HepG2 (cell line): ENCODE results near the gene USF2. TPM values are rescaled to one million over a fixed set of nuclear protein-coding genes. Genes with fewer than 3 reads are reported as not detected.
A peak's percentile ranks its signal among the peaks of the same experiment; 100 is the strongest.

Experiments
- CC2D1A ChIP-seq: sonication (generic); formaldehyde crosslinking; IDR thresholded peaks from 2 replicates; pipeline ENCODE4 v1.8.1; 2023; ENCODE audit warnings: mild to moderate bottlenecking, missing genetic modification reagents
- CCDC6 ChIP-seq: sonication (generic); formaldehyde crosslinking; IDR thresholded peaks from 2 replicates; pipeline ENCODE4 v1.8.1; 2022; ENCODE audit warnings: mild to moderate bottlenecking, missing genetic modification reagents, moderate library complexity
- DPF2 ChIP-seq: sonication (generic); formaldehyde crosslinking; IDR thresholded peaks from 2 replicates; pipeline ENCODE4 v1.4.0; 2020; ENCODE audit warnings: mild to moderate bottlenecking, low read depth, missing genetic modification reagents, borderline replicate concordance
- ELF3 ChIP-seq: IDR thresholded peaks from 2 replicates; pipeline ENCODE4 v1.6.1; 2016; ENCODE audit warnings: missing genetic modification reagents, missing compliant biosample characterization
- GABPB1 ChIP-seq: IDR thresholded peaks from 2 replicates; pipeline ENCODE4 v1.6.1; 2016; ENCODE audit warnings: mild to moderate bottlenecking, missing genetic modification reagents, moderate library complexity, missing compliant biosample characterization
- GLI4 ChIP-seq: sonication (generic); formaldehyde crosslinking; IDR thresholded peaks from 2 replicates; pipeline ENCODE4 v1.5.1; 2020; ENCODE audit warnings: missing genetic modification reagents, mild to moderate bottlenecking, moderate library complexity, borderline replicate concordance
- KAT7 ChIP-seq: IDR thresholded peaks from 2 replicates; pipeline ENCODE4 v1.6.1; 2018; ENCODE audit warnings: borderline replicate concordance, missing compliant biosample characterization
- KAT8 ChIP-seq: IDR thresholded peaks from 2 replicates; pipeline ENCODE4 v1.6.1; 2016; ENCODE audit warnings: missing genetic modification reagents, missing compliant biosample characterization
- MLLT10 ChIP-seq: sonication (generic); formaldehyde crosslinking; IDR thresholded peaks from 2 replicates; pipeline ENCODE4 v1.4.0; 2020; ENCODE audit warnings: missing genetic modification reagents
- MTF1 ChIP-seq: sonication (generic); formaldehyde crosslinking; IDR thresholded peaks from 2 replicates; pipeline ENCODE4 v1.5.0; 2020; ENCODE audit warnings: missing genetic modification reagents
- NBN ChIP-seq: fragments of 450-650 bp; conservative IDR thresholded peaks from 2 replicates; pipeline ENCODE4 v1.6.1; 2017
- PPARG ChIP-seq: conservative IDR thresholded peaks from 2 replicates; pipeline ENCODE4 v1.6.1; 2016; ENCODE audit warnings: missing biosample characterization, missing genetic modification reagents
- RBFOX2 ChIP-seq: fragments of 200-400 bp; formaldehyde crosslinking; IDR thresholded peaks from 2 replicates; pipeline ENCODE4 v1.6.1; 2017; ENCODE audit warnings: low read depth, mild to moderate bottlenecking, low read length
- ZFP37 ChIP-seq: sonication (generic); formaldehyde crosslinking; IDR thresholded peaks from 2 replicates; pipeline ENCODE4 v1.4.0; 2020; ENCODE audit warnings: missing genetic modification reagents, borderline replicate concordance
- ZNF558 ChIP-seq: sonication (generic); formaldehyde crosslinking; IDR thresholded peaks from 2 replicates; pipeline ENCODE4 v1.9.0; 2022; ENCODE audit warnings: mild to moderate bottlenecking, missing genetic modification reagents, borderline replicate concordance
- ZNF607 ChIP-seq: sonication (generic); formaldehyde crosslinking; IDR thresholded peaks from 2 replicates; pipeline ENCODE4 v1.5.1; 2020; ENCODE audit warnings: missing genetic modification reagents, mild to moderate bottlenecking, borderline replicate concordance
- ZNF768 ChIP-seq: sonication (generic); formaldehyde crosslinking; IDR thresholded peaks from 2 replicates; pipeline ENCODE4 v1.4.0; 2020; ENCODE audit warnings: missing genetic modification reagents
- ZNF775 ChIP-seq: sonication (generic); formaldehyde crosslinking; IDR thresholded peaks from 2 replicates; pipeline ENCODE4 v1.4.0; 2020; ENCODE audit warnings: missing genetic modification reagents, mild to moderate bottlenecking, moderate library complexity, borderline replicate concordance
- ZNF816 ChIP-seq: sonication (generic); formaldehyde crosslinking; IDR thresholded peaks from 2 replicates; pipeline ENCODE4 v1.8.0; 2022; ENCODE audit warnings: missing genetic modification reagents, mild to moderate bottlenecking, borderline replicate concordance
- polyA plus RNA-seq, 8 experiments: library from polyadenylated mRNA; depleted of rRNA in 3 of 8; stranded (reverse) in 7 of 8; unstranded in 1 of 8; fragments of >200 nt; fragmentation: Illumina TruSeq in 4 of 8; extraction: Trizol in 4 of 8; gene quantifications; 2 replicates each; pipeline versions ENCODE4 v1.2.1 to v1.2.3, GENCODE V29; 2011 to 2016; ENCODE audit warnings: low read depth in 4 of 8, missing spikeins in 1 of 8, mixed read lengths in 1 of 8; ENCODE audit not compliant: insufficient read depth in 1 of 8
- total RNA-seq, 5 experiments: library from RNA; depleted of rRNA; stranded (reverse); fragments of >200 nt; fragmentation: Illumina TruSeq; extraction: Trizol; gene quantifications; 2 replicates each; pipeline ENCODE4 v1.2.3, GENCODE V29; 2016; ENCODE audit warnings: low read depth in 1 of 5
- TF ChIP-seq, protein P1 (sequence below): sonication (generic); formaldehyde crosslinking; IDR thresholded peaks from 2 replicates; pipeline ENCODE4 v1.9.0; 2021; ENCODE audit warnings: missing genetic modification reagents, mild to moderate bottlenecking, borderline replicate concordance
- TF ChIP-seq, protein P2 (sequence below): IDR thresholded peaks from 2 replicates; pipeline ENCODE4 v1.6.1; 2016; ENCODE audit warnings: low read depth
- TF ChIP-seq, protein P3 (sequence below): sonication (generic); formaldehyde crosslinking; IDR thresholded peaks from 2 replicates; pipeline ENCODE4 v1.5.0; 2020; ENCODE audit warnings: missing genetic modification reagents
- TF ChIP-seq, protein P4 (sequence below): sonication (generic); formaldehyde crosslinking; IDR thresholded peaks from 2 replicates; pipeline ENCODE4 v1.4.0; 2020; ENCODE audit warnings: mild to moderate bottlenecking, missing genetic modification reagents
- TF ChIP-seq, protein P5 (sequence below): sonication (generic); formaldehyde crosslinking; IDR thresholded peaks from 2 replicates; pipeline ENCODE4 v1.5.0; 2020; ENCODE audit warnings: mild to moderate bottlenecking, missing genetic modification reagents

USF2 gene
- total and polyA plus RNA-seq, 2 of the 13 experiments (the other 11 are each of a cell fraction or from before 2014, with no cell fraction given) = 54.9 to 106 TPM

DNA sequence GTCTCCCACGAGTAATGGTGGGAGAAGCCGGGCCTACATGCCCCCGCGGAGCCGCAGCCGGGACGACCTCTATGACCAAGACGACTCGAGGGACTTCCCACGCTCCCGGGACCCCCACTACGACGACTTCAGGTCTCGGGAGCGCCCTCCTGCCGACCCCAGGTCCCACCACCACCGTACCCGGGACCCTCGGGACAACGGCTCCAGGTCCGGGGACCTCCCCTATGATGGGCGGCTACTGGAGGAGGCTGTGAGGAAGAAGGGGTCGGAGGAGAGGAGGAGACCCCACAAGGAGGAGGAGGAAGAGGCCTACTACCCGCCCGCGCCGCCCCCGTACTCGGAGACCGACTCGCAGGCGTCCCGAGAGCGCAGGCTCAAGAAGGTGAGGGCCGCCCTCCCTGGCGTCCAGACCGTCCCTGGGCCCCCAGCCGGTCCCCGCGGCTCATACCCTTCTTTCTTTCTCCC, 1.4 kb upstream of the USF2 start (continued):
- TF ChIP-seq, protein P1, sequence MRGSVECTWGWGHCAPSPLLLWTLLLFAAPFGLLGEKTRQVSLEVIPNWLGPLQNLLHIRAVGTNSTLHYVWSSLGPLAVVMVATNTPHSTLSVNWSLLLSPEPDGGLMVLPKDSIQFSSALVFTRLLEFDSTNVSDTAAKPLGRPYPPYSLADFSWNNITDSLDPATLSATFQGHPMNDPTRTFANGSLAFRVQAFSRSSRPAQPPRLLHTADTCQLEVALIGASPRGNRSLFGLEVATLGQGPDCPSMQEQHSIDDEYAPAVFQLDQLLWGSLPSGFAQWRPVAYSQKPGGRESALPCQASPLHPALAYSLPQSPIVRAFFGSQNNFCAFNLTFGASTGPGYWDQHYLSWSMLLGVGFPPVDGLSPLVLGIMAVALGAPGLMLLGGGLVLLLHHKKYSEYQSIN (CRISPR knock-in tag) = no peak
- TF ChIP-seq, protein P2, sequence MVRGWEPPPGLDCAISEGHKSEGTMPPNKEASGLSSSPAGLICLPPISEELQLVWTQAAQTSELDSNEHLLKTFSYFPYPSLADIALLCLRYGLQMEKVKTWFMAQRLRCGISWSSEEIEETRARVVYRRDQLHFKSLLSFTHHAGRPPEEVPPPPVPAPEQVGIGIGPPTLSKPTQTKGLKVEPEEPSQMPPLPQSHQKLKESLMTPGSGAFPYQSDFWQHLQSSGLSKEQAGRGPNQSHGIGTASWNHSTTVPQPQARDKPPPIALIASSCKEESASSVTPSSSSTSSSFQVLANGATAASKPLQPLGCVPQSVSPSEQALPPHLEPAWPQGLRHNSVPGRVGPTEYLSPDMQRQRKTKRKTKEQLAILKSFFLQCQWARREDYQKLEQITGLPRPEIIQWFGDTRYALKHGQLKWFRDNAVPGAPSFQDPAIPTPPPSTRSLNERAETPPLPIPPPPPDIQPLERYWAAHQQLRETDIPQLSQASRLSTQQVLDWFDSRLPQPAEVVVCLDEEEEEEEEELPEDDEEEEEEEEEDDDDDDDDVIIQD (CRISPR knock-in tag) = no peak
- TF ChIP-seq NBN (no peak), RBFOX2 (peak; percentile 56), ZFP37 (no peak), ELF3 (CRISPR knock-in tag) (no peak), ZNF558 (CRISPR knock-in tag) (peak; percentile 81; the same call in 1 of the 2 replicates), ZNF607 (CRISPR knock-in tag) (peak; percentile 57; the same call in 1 of the 2 replicates), GABPB1 (CRISPR knock-in tag) (peak; percentile 30; the same call in 1 of the 2 replicates), KAT7 (CRISPR knock-in tag) (peak; percentile 64; the same call in 1 of the 2 replicates), ZNF816 (no peak), ZNF775 (CRISPR knock-in tag) (no peak), MTF1 (CRISPR knock-in tag) (no peak), GLI4 (CRISPR knock-in tag) (no peak), CCDC6 (CRISPR knock-in tag) (no peak), KAT8 (CRISPR knock-in tag) (0 out of 2 replicates have a peak, but pooled peaks have one; percentile 16), PPARG (CRISPR knock-in tag) (no peak), MLLT10 (CRISPR knock-in tag) (no peak), ZNF768 (peak; percentile 15; the same call in 1 of the 2 replicates), DPF2 (CRISPR knock-in tag) (no peak), CC2D1A (CRISPR knock-in tag) (no peak)
- TF ChIP-seq, protein P3, sequence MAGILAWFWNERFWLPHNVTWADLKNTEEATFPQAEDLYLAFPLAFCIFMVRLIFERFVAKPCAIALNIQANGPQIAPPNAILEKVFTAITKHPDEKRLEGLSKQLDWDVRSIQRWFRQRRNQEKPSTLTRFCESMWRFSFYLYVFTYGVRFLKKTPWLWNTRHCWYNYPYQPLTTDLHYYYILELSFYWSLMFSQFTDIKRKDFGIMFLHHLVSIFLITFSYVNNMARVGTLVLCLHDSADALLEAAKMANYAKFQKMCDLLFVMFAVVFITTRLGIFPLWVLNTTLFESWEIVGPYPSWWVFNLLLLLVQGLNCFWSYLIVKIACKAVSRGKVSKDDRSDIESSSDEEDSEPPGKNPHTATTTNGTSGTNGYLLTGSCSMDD (CRISPR knock-in tag) = no peak
- TF ChIP-seq, protein P4, sequence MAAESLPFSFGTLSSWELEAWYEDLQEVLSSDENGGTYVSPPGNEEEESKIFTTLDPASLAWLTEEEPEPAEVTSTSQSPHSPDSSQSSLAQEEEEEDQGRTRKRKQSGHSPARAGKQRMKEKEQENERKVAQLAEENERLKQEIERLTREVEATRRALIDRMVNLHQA (CRISPR knock-in tag) = no peak
- TF ChIP-seq, protein P5, sequence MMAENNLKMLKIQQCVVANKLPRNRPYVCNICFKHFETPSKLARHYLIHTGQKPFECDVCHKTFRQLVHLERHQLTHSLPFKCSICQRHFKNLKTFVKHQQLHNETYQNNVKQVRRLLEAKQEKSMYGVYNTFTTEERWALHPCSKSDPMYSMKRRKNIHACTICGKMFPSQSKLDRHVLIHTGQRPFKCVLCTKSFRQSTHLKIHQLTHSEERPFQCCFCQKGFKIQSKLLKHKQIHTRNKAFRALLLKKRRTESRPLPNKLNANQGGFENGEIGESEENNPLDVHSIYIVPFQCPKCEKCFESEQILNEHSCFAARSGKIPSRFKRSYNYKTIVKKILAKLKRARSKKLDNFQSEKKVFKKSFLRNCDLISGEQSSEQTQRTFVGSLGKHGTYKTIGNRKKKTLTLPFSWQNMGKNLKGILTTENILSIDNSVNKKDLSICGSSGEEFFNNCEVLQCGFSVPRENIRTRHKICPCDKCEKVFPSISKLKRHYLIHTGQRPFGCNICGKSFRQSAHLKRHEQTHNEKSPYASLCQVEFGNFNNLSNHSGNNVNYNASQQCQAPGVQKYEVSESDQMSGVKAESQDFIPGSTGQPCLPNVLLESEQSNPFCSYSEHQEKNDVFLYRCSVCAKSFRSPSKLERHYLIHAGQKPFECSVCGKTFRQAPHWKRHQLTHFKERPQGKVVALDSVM = no peak
